ENCODE data around the gene IGF1R.

Gene IGF1R

DNA sequence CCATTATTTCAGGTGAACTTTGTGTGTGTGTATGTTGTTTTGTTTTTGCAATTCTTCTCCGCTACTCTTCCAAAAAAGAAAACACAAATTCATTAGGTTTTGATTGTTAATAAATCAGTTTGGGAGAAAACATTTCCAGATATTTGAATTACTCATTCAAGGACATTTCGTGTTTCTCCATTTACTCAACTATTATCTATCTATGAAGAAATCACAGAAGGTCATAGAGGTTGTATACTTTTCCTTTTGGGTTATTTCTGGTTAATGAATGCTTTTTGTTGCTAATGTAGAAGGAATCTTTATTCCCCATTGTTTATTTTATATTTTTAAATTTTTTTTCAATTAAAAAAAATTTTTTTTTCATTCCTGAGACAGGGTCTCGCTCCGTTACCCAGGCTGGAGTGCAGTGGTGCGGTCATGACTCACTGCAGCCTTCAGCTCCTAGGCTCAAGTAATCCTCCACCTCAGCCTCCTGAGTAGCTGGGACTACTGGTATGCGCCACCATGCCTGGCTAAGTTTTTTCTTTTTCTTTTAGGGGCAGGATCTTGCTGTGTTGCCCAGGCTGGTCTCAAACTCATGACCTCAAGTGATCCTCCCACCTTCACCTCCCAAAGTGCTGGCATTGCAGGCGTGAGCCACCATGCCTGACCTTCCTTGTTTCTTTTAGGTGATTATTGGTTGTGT lies 28.4 kb downstream of the IGF1R start:
- DNase-seq = no peak

DNA sequence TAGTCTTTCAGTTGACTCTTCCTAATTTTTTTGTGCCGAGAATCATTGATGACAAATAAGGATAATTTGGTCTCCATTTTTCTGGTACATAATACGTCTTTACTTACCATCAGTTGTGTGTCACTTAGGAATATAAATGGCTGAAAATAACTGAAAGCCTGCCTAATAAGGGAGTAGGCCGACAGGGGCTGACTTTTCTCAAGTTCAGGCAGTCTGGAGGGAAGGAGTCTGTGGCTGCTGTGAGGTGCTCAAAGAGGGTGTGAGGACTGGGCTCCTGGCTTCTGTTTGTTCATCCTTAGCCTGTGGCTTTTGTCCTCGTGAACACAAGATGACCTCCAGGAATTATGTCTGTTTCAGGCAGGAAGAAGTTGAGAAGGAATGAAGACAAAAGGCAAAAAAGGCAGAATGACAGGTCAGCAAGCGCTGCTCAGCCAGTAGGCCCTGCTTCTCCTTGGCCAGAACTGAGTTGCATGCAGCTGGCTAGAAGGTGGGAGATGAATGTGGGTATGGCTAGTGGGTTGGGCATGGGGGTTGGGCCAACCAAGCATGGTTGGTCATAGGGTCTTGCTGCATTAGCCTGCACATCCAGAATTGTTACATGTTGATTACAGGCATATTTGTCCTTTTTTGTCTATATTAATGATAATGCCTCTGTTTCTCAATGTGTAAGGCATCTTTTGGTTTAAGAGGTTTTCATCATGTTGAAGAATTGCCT lies 29.2 kb downstream of the IGF1R start:
- DNase-seq = no peak

DNA sequence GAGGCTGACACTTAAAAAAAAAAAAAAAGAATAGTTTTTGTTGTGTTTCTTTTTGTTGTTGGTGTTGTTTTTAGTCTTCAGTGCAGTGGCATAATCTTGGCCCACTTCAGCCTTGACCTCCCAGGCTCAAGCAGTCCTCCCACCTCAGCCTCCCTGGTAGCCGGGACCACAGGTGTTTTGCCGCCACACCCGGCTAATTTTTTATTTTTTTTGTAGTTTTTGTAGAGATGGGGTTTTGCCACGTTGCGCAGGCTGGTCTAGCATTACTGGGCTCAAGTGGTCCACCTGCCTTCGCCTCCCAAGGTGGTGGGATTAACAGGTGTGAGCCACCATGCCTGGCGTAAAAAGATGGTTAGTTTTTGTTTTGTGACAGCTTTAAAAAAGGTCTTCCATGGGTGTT lies 30.1 kb downstream of the IGF1R start:
- no peak for DNase-seq

DNA sequence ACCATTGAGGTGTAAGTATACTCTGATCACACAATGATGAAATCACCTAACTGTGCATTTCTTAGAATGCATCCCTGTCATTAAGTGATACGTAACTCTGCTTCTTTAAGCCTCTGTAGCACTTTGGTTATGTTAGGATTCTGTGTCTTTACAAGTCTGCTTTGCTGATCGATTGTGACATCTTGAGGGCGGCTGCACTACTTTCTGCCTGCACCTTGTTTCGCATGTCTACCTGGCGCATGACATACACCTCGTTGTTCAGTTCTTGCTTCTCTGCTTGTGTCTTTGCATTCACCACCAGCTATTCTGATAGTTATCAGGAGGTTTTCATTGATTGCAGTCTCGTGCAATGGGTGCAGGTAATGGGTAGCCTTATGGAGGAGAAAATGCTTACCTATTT lies 32.7 kb downstream of the IGF1R start:
- no peak for DNase-seq

DNA sequence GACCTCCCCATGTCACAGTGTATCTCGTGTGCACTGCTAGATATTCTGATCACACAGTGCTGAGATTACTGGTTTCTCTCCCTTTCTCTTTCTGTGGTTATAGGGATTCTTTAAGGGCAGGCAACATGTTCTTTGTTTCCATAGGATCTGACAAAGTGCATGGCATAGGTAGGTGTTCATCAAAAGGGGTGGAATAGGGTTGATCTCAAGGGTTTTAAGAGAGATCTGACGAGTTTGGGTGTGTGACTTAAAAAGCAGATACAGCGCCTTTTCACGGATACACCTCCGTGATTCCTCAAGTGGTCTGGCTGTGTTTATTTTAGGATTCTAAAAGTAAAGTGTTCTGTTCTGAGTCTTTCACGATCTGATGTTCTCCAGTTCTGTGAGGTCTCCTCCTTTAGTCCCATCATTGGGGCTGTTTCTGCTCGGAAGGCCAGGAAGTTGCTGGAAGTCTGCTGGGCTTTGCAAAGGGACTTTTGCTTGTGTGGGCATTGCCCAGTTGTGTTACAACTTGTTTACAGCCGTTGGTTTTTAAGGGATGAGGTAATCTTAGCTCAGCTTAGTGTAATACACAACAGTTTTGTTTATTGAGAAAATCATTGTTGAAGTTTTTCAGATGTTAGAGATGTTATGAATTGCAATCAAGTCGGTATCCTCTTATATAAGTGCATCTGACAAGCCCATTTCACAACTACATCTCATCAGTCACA lies 34.8 kb downstream of the IGF1R start:
- no peak for DNase-seq

DNA sequence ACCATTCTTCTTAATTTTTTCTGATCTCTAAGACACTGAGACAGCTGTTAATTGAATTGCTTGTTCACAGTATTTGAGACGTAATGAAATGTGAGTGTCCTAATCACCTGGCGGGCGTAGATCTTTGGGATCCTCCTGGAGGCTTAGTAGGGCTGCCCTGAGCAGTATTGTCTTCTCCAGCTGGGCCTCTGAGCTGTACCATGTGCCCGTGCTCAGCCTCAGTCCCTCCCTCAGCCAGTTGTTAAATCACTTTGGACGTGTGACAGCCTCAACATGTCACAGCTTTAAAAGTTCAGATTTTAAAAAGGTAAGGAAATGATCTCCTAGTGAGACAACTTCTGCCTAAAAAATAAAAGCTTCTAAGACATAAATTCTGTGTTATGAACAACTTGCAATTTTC lies 35.5 kb downstream of the IGF1R start:
- no peak for DNase-seq

DNA sequence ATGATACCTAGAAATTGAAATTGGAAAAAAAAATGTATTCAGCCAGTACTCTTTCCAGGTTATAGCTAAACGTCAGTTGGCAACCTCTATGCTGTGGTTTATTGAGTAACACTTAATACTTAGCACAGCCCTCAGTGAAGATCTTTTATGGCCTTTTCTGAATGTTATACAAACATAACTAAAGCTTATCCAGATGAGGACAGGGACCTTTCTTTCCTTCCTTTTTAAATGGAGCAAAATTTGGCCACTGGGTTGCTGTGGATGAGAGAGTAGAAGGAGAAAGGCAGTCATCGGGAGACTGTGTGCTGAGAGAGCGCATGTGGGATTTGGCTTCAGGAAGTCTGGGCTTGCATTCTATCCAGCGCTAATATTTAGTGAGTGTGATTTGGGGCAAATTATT lies 36.1 kb downstream of the IGF1R start:
- DNase-seq = no peak

DNA sequence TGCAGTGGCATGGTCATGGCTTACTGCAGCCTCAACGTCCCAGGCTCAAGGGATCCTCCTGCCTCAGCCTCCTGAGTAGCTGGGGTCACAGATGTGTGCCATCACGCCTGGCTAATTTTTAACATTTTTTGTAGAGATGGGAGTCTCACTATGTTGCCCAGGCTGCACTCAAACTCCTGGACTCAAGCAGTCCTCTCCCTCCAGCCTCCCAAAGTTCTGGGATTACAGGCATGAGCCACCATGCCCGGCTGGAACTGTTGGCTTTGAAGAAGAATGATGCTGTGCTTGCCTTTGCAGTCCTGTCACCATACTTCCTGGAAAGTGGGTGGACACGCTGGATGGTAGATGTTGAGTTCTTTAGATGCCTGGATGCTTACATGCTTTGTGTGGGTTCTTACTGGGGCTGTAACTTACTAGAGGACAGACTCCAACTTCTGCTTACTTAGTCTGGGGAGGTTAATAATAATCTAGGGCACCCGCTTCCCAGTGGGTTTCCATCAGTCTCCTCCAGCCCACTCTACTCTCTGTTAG lies 36.7 kb downstream of the IGF1R start:
- DNase-seq = no peak

DNA sequence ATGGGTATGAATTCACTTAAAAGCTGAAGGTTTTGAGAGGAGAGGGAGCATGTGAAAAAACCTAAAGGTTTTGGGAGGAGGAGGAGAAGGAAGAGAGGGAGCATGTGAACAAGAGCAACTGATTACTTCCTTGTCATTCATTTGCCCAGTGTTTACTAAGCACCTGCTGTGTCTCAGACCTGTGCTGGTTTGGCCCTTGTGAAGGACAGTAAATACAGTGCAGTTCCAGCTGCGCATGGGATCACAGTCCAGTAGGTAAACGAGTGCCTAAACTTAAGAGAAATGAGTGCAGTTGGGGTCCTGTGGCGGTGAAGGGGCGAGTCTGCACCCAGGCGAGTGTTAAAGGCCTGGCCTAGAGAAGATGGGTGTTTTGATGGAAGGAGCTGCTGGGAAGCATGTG lies 38.6 kb downstream of the IGF1R start:
- DNase-seq = no peak

DNA sequence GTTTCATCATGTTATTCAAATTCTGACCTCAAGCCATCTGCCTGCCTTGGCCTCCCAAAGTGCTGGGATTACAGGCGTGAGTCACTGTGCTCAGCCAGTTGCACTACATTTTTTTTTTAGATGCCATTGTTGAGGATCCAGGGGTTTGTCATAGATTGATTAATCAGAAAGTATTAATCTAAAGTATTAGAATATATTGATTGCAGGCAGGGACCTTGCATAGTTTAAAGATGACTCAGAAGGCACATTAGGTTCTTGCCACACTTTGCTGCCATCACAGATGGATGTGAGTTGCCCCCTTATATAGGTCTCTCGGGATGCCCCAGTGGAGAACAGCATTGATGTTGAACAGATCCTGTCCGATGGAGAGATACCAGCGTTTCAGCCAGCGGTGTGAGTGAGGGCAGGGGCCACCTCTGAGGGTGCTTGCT lies 41.1 kb downstream of the IGF1R start:
- no peak for DNase-seq

DNA sequence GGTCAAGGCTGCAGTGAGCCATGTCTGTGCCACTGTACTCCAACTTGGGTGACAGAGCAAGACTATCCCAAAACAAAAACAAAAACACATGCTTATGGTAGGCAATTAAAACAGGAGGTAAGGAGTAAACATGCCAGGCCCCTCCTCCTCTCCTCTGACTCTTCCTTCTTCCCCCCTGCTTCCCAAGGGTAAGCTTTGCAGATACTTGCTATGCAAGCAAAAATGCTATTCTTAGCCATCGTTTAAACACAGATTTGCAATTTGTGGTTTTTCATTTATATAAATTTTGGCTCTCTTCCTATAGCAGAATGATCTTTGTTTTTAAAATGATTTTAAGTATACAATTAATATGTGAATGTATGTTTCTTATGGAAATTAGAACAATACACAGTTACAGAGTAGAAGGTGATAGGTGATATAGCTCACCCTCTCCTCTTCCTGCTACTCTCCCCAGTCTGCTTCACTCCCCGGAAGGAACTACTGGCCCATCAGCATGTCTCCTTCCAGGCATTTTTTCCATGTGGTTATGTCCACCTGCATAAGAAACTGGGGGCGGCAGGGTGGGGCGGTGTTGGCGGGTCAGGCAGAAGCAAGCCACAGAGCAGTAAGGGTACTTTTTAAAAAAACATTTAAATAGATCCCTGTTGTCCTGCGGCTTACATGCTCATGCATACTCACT lies 42.1 kb downstream of the IGF1R start:
- no peak for DNase-seq

DNA sequence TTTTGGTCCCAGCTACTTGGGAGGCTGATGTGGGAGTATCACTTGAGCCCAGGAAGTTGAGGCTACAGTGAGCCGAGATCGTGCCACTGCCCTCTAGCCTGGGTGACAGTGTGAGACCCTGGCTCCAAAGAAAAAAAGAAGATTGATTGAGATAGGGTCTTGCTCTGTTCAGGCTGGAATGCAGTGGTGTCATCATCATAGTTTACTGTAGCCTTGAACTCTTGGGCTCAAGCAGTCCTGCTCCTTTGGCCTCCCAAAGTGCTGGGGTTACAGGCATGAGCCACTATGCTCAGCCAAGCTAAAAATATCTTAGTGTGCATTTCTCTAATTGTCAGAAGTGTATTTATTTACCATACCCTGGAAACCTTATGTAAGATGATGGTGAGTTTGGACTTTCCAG lies 43.9 kb downstream of the IGF1R start:
- DNase-seq = no peak

DNA sequence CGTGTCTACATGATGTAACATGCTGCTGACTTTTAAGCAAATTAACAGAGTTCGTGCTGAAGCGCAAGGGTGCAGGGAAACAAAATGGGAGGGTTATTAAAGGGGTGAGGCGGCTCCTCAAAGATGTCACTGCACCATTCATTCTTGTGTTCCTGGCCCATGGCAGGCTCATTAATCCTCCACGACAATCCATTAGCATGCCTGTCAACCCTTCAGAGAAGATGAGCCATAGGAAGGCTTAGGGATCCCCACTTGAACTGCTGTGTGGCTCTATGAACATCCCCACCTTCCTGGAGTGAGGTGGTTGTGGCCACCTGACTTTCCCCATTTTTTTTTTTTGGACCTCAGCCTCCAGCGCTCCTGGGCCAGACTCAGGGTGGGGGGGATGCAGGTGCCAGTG lies 45.8 kb downstream of the IGF1R start:
- no peak for DNase-seq

DNA sequence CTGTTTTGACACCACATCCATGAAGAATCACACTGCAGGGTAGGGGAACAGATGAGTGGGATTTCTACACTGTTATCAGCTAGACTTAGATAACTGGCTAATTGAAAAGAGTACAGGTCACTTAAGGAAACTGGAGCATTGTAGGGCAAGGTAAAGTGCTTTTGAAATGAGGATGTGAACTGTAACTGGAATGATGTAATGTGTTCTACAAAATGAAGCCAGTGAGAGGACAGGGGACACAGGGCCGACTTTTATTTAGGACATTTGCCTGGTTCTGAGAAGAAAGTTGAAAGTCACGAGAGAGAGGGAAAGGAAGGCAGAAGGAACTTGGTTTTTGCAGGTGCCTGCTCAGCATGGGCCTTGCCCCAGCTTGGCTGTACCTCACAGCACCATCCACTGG lies 50.5 kb downstream of the IGF1R start:
- no peak for DNase-seq

DNA sequence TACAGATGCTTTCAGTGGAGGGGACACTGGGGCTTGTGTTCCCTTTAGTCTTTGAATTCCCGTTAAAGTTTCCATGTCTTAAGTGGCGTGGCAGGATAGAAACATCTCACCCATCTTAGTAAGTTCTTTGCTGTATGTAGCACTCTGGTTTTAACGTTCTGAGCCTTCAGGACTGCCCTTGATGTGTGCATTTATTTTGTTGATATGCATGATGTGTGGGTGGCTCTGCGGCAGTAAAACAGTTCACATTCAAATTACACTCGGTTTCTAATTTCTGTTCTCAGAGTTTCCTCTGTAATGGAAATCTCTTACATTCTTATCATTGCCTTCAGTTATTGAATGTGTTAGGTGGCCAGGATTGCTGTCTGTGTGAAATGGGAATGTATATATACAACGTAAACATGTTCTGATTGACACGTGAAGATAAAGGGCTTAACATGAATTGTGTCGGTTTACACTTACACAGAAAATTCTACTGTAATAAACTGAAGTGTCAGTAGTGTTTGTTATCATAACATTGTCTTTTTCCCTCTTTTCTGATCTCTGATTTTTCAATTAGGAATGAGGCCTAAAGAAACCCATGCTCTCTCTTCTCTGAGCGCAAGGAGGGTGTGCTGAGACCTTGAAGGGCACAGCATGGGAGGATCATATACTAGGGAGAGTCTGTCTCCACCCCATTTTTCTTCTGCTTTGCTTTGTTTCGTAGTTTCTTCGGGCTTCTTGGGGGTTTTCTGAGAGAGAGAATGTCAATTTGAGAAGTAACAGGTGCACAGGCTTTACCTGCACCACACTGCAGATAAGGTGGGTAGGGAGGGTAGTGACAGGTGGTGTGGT lies 51.5 kb downstream of the IGF1R start:
- DNase-seq = no peak

DNA sequence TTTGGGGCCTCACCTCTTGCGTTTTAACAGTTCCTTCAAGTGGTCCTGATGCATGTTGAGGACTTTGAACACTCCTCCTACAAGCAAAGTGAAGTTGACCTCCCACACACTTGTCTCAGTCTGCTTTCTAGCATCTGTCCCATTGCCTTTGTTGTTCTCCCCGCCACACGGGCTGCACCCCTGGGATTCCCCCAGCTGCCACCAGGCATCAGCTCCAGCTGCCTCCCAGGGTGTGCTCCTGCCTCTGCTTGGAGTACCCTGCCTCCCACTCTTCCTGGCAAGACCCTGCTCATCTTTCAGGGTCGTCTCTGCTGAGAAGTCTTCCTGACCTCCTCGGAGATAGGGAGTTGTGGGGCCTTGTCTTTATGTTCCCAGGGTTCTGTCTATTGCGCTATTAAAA lies 52.2 kb downstream of the IGF1R start:
- DNase-seq = no peak

DNA sequence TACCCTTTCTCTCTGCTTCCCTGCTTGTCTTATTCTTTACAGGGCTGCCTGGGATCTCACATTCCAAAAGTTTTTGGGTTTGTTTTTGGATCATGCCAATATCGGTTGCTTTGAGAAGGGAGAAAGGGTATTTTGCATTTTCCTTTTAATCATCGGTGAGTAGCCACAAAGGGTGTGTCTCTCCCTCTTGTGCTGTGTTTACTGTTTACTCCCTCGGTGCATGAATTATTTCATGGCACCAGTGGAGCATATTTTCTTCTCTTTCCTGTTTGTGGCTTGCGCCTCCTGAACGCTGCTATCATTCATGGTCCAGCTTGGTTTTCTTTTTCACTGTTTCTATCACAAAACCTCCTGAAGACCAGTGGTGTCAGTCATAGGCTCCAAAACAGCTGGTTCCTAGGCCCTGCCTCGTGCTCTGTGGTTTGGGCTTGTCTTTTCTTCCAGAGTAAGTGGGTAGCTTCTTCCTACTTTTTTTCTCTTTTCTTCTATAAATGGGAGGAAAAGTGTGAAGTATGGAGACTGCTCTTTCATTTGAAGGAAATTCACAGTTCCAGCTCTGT lies 54.9 kb downstream of the IGF1R start:
- no peak for DNase-seq

DNA sequence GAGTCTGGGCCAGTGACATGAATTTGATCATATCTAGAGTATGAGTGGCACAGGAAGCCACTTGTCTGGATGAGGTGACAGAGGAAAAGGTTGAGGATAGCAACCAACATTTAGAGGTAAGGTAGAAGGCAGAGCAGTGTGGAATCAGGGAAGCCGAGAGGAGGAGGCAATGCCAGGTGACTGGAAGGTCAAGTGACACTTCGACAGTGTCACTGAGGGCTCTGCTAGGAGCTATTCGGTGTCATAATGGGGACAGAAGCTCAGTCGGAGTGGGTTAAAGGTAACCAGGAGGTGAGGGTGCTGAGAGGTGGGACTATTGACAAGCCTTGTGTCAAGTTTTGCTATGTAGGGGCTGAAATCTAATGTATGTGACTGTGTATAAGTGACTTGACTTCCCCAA lies 56.7 kb downstream of the IGF1R start:
- DNase-seq = no peak

DNA sequence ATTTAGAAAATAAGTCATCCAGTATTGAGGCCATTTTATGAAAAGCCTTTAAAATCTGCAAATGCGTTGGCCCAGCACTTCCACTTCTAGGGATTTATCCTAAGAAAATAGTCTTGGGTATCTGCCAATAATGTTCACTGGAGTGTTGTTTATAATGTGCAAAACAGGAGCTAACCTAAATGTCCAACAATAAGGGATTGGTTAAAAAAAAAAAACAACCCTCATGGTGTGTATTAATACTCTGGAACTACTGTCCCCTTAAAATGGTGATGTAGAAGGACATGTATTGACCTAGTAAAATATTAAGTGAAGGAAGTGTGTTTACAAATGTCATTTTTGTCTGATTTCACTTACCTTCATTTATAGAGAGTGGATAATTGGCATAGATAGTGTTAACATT lies 58.0 kb downstream of the IGF1R start:
- DNase-seq = no peak

DNA sequence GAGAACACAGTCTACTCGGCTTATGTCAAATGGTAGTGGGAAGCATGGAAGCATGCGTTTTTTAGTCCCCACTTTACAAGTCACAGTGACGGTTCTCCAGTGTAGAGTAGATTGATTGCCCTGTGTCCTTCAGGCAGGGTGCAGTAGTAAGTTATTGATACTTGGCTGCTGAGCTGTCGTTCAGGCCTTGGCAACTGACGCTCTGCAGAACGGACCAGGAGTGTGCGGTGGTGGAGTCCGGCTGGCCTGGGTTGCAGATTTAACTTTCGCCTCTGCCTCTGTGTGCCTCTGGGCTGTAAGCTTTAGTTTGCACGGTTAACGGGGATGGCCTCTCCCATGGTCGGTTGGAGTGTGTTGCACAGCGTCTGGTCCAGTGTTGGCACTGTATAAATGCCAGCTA lies 58.6 kb downstream of the IGF1R start:
- DNase-seq = no peak

DNA sequence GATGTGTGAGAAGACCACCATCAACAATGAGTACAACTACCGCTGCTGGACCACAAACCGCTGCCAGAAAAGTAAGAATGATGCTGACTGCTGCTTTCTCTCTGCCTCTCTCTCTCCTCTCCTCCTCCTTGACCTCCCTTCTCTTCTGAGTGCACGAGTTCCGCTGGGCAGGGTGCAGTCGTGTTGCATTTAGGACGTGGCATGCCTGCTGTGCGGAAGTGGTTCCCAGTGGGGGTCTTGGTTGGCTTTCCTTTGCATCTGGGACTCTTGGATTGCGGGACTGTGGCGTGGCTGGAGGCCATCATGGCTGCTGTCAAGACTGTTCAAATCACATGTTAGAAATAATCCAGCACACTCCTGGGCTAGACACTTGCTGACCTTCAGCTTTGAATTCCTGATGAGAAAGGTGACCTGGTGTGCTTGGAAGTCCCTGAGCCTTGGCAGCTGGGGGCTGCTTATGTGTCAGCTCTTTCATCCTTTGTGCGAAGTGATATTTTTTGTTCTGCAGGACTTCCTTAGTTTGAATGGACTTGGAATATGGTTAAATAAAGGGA lies 59.8 kb downstream of the IGF1R start:
- DNase-seq = no peak

DNA sequence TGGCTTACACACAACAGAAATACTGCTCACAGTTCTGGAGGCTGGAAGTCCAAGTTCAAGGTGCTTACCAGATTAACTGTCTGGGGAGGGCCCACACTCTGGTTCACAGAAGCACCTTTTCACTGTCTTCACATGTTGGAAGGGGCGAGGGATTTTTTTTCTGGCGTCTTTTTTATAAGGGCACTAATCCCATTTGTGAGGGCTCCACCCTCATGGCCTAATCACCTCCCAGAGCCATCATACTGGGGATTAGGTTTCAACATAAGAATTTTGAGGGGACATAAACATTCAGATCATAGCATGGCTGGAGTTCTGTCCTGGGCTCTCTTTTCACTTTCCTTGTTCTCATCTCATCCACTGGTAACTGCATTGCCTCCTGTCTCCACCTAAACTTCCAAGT lies 63.5 kb downstream of the IGF1R start:
- no peak for DNase-seq

Measured in stimulated activated CD4-positive, alpha-beta T cell treated with anti-CD3 and anti-CD28 coated beads, Interleukin-4, amount 100 ng/mL, for 24 hours (primary cell).